A549 (cell line): ENCODE results near the gene SORCS2. TPM values are rescaled to one million over a fixed set of nuclear protein-coding genes. Genes with fewer than 3 reads are reported as not detected.

Experiments
- ATAC-seq, 2 experiments: fragments of 200-7000 bp in 1 of 2; fragments of >200 bp in 1 of 2; cut with Nextera tagmentation in 1 of 2; cut with Tn5 transposase in 1 of 2; 3 replicates each; pipeline versions ENCODE4 v1.8.0 to v1.9.1; 2018 to 2020; ENCODE audit warnings: mild to moderate bottlenecking in 1 of 2, moderate library complexity in 1 of 2
- CTCF ChIA-PET: fragments of 300-600 bp; sonication (Branson Sonifier 250); formaldehyde crosslinking; extraction: SDS; loops from one replicate; lab custom pipeline; 2021; ENCODE audit warnings: antibody characterized with exemption, inconsistent platforms; lab: Yijun Ruan, JAX
- POLR2A ChIA-PET: fragments of 350-600 bp; formaldehyde crosslinking; extraction: SDS; loops from one replicate; lab custom pipeline; 2021; ENCODE audit warnings: antibody characterized with exemption, inconsistent platforms; lab: Yijun Ruan, JAX
- DNase-seq, 2 experiments: peaks; one replicate each; pipeline versions ENCODE4 v3.0.0 to v3.0.0-alpha.2; 2011 to 2016; ENCODE audit warnings: low read depth in 1 of 2, low spot score in 1 of 2
- FAIRE-seq: peaks from 2 replicates; lab custom pipeline; 2011; peaks lifted over from hg19 to GRCh38; lab: Jason Lieb, UNC
- H3K27ac ChIP-seq, 2 experiments: fragments of >200 bp; sonication (Bioruptor Twin); formaldehyde crosslinking; 3 replicates each; pipeline ENCODE4 v1.5.1; 2016 to 2017
- H3K4me1 ChIP-seq: fragments of >200 bp; sonication (Bioruptor Twin); formaldehyde crosslinking; 3 replicates; pipeline ENCODE4 v1.6.1; 2016
- H3K4me2 ChIP-seq: fragments of >200 bp; sonication (Bioruptor Twin); formaldehyde crosslinking; 3 replicates; pipeline ENCODE4 v1.6.1; 2016
- H3K4me3 ChIP-seq: fragments of >200 bp; sonication (Bioruptor Twin); formaldehyde crosslinking; 3 replicates; pipeline ENCODE4 v1.5.1; 2016
- H3K9me3 ChIP-seq: fragments of >200 bp; sonication (Bioruptor Twin); formaldehyde crosslinking; 3 replicates; pipeline ENCODE4 v1.6.1; 2016
- ATOH8 ChIP-seq: fragments of 250-450 bp; sonication (Bioruptor Pico); IDR thresholded peaks from 2 replicates; pipeline ENCODE4 v1.5.0; 2020; ENCODE audit warnings: low read depth, mild to moderate bottlenecking, moderate library complexity
- BCL3 ChIP-seq: fragments of >200 bp; sonication (Bioruptor Twin); formaldehyde crosslinking; IDR thresholded peaks from 3 replicates; pipeline ENCODE4 v1.6.1; 2016
- CEBPB ChIP-seq, 2 experiments: fragments of >200 bp in 1 of 2; sonication (Bioruptor Twin) in 1 of 2; formaldehyde crosslinking in 1 of 2; IDR thresholded peaks; 2 replicates each; pipeline ENCODE4 v1.6.1; 2012 to 2016
- CHD4 ChIP-seq: fragments of 200-600 bp; sonication (generic); IDR thresholded peaks from 2 replicates; pipeline ENCODE4 v1.6.1; 2016; ENCODE audit warnings: antibody characterized with exemption, mild to moderate bottlenecking, borderline replicate concordance
- EP300 ChIP-seq, 2 experiments: fragments of >200 bp; sonication (Bioruptor Twin); formaldehyde crosslinking; IDR thresholded peaks; 2 replicates in 1 of 2; 3 replicates in 1 of 2; pipeline ENCODE4 v1.6.1; 2016 to 2017
- FOSL2 ChIP-seq, 2 experiments: fragments of 450-650 bp in 1 of 2; fragments of >200 bp in 1 of 2; sonication (Bioruptor Twin) in 1 of 2; formaldehyde crosslinking; IDR thresholded peaks; 2 replicates each; pipeline versions ENCODE4 v1.5.0 to v1.6.1; 2016 to 2020; ENCODE audit warnings: mild to moderate bottlenecking in 1 of 2, moderate library complexity in 1 of 2
- FOXS1 ChIP-seq: fragments of 250-450 bp; sonication (Bioruptor Pico); IDR thresholded peaks from 2 replicates; pipeline ENCODE4 v1.5.0; 2020; ENCODE audit warnings: mild to moderate bottlenecking, moderate library complexity
- HDAC2 ChIP-seq: fragments of 200-600 bp; sonication (generic); IDR thresholded peaks from 2 replicates; pipeline ENCODE4 v1.6.1; 2016
- HEYL ChIP-seq: fragments of 250-450 bp; sonication (Bioruptor Pico); IDR thresholded peaks from 2 replicates; pipeline ENCODE4 v1.8.0; 2021; ENCODE audit warnings: mild to moderate bottlenecking, moderate library complexity
- HOXA7 ChIP-seq: fragments of 250-450 bp; sonication (Bioruptor Pico); IDR thresholded peaks from 2 replicates; pipeline ENCODE4 v1.5.0; 2020; ENCODE audit warnings: mild to moderate bottlenecking, moderate library complexity
- MAFK ChIP-seq: fragments of 450-650 bp; IDR thresholded peaks from 2 replicates; pipeline ENCODE4 v1.6.1; 2014; ENCODE audit not compliant: partially characterized antibody
- MAZ ChIP-seq: fragments of 150-350 bp; IDR thresholded peaks from 2 replicates; pipeline ENCODE4 v1.6.1; 2014; ENCODE audit warnings: antibody characterized with exemption, low read depth, low read length, borderline replicate concordance
- NFE2L2 ChIP-seq: fragments of 150-350 bp; conservative IDR thresholded peaks from 2 replicates; pipeline ENCODE4 v1.6.1; 2014; ENCODE audit warnings: low read length
- NR3C1 ChIP-seq: fragments of >200 bp; sonication (Bioruptor Twin); formaldehyde crosslinking; IDR thresholded peaks from 3 replicates; pipeline ENCODE4 v1.6.1; 2017
- PHF8 ChIP-seq: fragments of 200-600 bp; sonication (generic); IDR thresholded peaks from 2 replicates; pipeline ENCODE4 v1.6.1; 2016; ENCODE audit warnings: low read depth, mild to moderate bottlenecking, antibody characterized with exemption, moderate library complexity, borderline replicate concordance
- POLR2AphosphoS2 ChIP-seq: conservative IDR thresholded peaks from 2 replicates; pipeline ENCODE4 v1.6.1; 2012; ENCODE audit warnings: low read length, improper control_type of control experiment, inconsistent platforms
- RAD21 ChIP-seq, 2 experiments: fragments of >200 bp in 1 of 2; sonication (Bioruptor Twin) in 1 of 2; formaldehyde crosslinking in 1 of 2; IDR thresholded peaks in 1 of 2; conservative IDR thresholded peaks in 1 of 2; 2 replicates in 1 of 2; 3 replicates in 1 of 2; pipeline ENCODE4 v1.6.1; 2012 to 2018; ENCODE audit warnings: inconsistent platforms in 1 of 2
- RCOR1 ChIP-seq: fragments of 150-350 bp; IDR thresholded peaks from 2 replicates; pipeline ENCODE4 v1.6.1; 2014; ENCODE audit warnings: antibody characterized with exemption, low read length, low read depth
- SREBF2 ChIP-seq: fragments of 450-650 bp; IDR thresholded peaks from 2 replicates; pipeline ENCODE4 v1.6.1; 2014; ENCODE audit warnings: mild to moderate bottlenecking, moderate library complexity
- TP53 ChIP-seq: fragments of 250-450 bp; sonication (Bioruptor Pico); IDR thresholded peaks from 2 replicates; pipeline ENCODE4 v1.5.0; 2021; ENCODE audit warnings: mild to moderate bottlenecking, moderate library complexity
- ZC3H11A ChIP-seq: fragments of 450-650 bp; IDR thresholded peaks from 2 replicates; pipeline ENCODE4 v1.6.1; 2014; ENCODE audit warnings: antibody characterized with exemption, mild to moderate bottlenecking
- ZSCAN20 ChIP-seq: fragments of 250-450 bp; sonication (Bioruptor Pico); IDR thresholded peaks from 2 replicates; pipeline ENCODE4 v1.8.0; 2022; ENCODE audit warnings: mild to moderate bottlenecking, moderate library complexity
- WGBS: methylation state at CpG from one replicate; pipeline ENCODE4 v1.1.6; 2017; ENCODE audit errors: missing lambda C conversion rate; 5-methylcytosine and 5-hydroxymethylcytosine counted together
- polyA plus RNA-seq, 4 experiments: library from polyadenylated mRNA; depleted of rRNA in 3 of 4; stranded (reverse); fragments of >200 nt; fragmentation: RNase III in 1 of 4; extraction: RNeasy Plus Mini Kit Qiagen cat#74134 plus additional on column Dnase treatment in 1 of 4; gene quantifications; 2 replicates in 3 of 4; 3 replicates in 1 of 4; pipeline ENCODE4 v1.2.3, GENCODE V29; 2011 to 2017
- TF ChIP-seq, protein P1 (sequence below): IDR thresholded peaks from 2 replicates; pipeline ENCODE4 v1.6.1; 2012
- TF ChIP-seq, protein P2 (sequence below): fragments of 450-650 bp; IDR thresholded peaks from 2 replicates; pipeline ENCODE4 v1.6.1; 2014; ENCODE audit warnings: antibody characterized with exemption

SORCS2 gene
- polyA plus RNA-seq, 2 of the 4 experiments (the other 2 are of a cell fraction) = 1.4 to 4.6 TPM

- TF ChIP-seq TP53 (CRISPR knock-in tag) (no peak), BCL3 (no peak), HOXA7 (CRISPR knock-in tag) (no peak), ATOH8 (CRISPR knock-in tag) (no peak), HEYL (CRISPR knock-in tag) (no peak), PHF8 (no peak), RAD21 (conservative IDR thresholded peaks at IDR 0.05 in 1 of 2, IDR thresholded peaks at IDR 0.05 in 1 of 2) (no peak), FOSL2 (IDR thresholded peaks at IDR 0.05) (no peak), FOSL2 (CRISPR knock-in tag; IDR thresholded peaks at IDR 0.05) (no peak), CHD4 (no peak), POLR2AphosphoS2 (no peak), MAZ (no peak)
- TF ChIP-seq, protein P1, sequence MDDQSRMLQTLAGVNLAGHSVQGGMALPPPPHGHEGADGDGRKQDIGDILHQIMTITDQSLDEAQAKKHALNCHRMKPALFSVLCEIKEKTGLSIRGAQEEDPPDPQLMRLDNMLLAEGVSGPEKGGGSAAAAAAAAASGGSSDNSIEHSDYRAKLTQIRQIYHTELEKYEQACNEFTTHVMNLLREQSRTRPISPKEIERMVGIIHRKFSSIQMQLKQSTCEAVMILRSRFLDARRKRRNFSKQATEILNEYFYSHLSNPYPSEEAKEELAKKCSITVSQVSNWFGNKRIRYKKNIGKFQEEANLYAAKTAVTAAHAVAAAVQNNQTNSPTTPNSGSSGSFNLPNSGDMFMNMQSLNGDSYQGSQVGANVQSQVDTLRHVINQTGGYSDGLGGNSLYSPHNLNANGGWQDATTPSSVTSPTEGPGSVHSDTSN = no peak
- TF ChIP-seq, protein P2, sequence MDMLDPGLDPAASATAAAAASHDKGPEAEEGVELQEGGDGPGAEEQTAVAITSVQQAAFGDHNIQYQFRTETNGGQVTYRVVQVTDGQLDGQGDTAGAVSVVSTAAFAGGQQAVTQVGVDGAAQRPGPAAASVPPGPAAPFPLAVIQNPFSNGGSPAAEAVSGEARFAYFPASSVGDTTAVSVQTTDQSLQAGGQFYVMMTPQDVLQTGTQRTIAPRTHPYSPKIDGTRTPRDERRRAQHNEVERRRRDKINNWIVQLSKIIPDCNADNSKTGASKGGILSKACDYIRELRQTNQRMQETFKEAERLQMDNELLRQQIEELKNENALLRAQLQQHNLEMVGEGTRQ = no peak
- ChIA-PET CTCF (interaction anchor here (1.9 kb wide), 1 partner anchor 67 kb away, joined by 6 read pairs; no protein-coding TSS in a partner anchor), POLR2A (no interaction called here)
- 82% methylated on average over 6 of the region's 6 CpGs for whole genome bisulfite sequencing
- no peak overlapping the region for H3K4me2 ChIP-seq
- H3K27ac ChIP-seq = no peak overlapping the region
- ATAC-seq = no peak
- no peak overlapping the region for H3K4me3 ChIP-seq
- FAIRE-seq = no peak
- H3K9me3 ChIP-seq = no peaks in the 10 kb centered on the region
- DNase-seq = no peak
- peaks cover 27% of the 10 kb centered on the region for H3K4me1 ChIP-seq
Measured at GRCh38 chr4:7261536-7261935, 69.2 kb downstream of the SORCS2 start.

DNA sequence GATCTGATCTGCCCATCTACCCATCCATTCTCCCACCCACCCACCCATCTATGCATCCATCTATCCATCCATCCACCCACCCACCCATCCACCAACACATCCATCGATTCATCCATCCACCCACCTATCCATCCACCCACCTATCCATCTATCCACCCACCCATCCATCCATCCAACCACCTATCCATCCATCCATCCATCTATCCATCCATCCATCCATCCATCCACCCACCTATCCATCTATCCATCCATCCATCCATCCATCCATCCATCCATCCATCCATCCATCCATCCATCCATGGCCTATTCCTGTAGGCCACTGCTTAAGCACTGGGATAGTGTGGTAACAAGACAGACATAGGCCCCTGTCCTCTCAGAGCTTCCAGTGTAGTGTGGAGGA, 69.8 kb downstream of the SORCS2 start:
- Histone ChIP-seq H3K4me2 (no peak overlapping the region), H3K4me1 (peaks cover 33% of the 10 kb centered on the region), H3K27ac (peak overlapping the region in 1 of 2 experiments; percentile 89; a peak in 1 of 6 replicates), H3K4me3 (no peak overlapping the region), H3K9me3 (no peaks in the 10 kb centered on the region)
- WGBS = 45% methylated on average over 1 of the region's 1 CpG
- ChIA-PET POLR2A (no interaction called here), CTCF (no interaction called here)
- ATAC-seq = no peak
- TF ChIP-seq CEBPB (IDR thresholded peaks at IDR 0.05) (no peak), CHD4 (no peak), FOSL2 (IDR thresholded peaks at IDR 0.05) (no peak), FOSL2 (CRISPR knock-in tag; IDR thresholded peaks at IDR 0.05) (no peak), ZC3H11A (no peak), FOXS1 (CRISPR knock-in tag) (no peak), MAFK (no peak), EP300 (IDR thresholded peaks at IDR 0.05) (no peak), SREBF2 (no peak), HOXA7 (CRISPR knock-in tag) (no peak), NR3C1 (no peak), POLR2AphosphoS2 (no peak), NFE2L2 (no peak), RAD21 (conservative IDR thresholded peaks at IDR 0.05 in 1 of 2, IDR thresholded peaks at IDR 0.05 in 1 of 2) (no peak), MAZ (no peak), ZSCAN20 (CRISPR knock-in tag) (no peak), HDAC2 (no peak), RCOR1 (no peak)
- no peak for DNase-seq
- FAIRE-seq = no peak
